ENCODE measurements around the gene S100Z. TPM values are rescaled to one million over a fixed set of nuclear protein-coding genes. Genes with fewer than 3 reads are reported as not detected.

The S100Z gene
- total and polyA plus RNA-seq, 8 donors = 0.08 to 0.89 TPM; not detected in 6

DNA sequence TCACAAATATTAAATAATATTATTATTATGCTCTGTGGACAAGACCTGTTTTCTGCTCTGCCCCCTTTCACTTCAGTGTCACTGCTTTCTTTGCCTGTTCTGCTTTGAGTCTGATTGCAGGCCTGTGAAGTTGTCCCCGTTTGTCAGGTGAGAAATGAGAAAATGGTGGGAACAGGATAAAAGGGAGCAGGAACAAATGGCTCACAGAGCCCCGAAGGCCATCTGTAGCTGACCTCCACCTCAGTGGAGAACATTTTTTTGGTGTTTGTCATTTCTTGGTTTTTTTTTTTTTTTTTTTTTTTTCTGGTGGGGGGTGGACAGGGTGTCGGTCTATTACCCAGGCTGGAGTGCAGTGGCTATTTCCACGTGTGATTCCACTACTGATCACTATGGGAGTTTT lies 13.2 kb upstream of the S100Z start:
- Histone ChIP-seq H3K27me3 (no peaks in the 10 kb centered on the region), H3K27ac (no peak overlapping the region), H3K36me3 (peaks cover 4 to 28% (median 23%) of the 10 kb centered on the region in 4 donors), H3K9me3 (no peaks in the 10 kb centered on the region), H3K4me1 (peaks cover 0 to 15% (median 2%) of the 10 kb centered on the region in 4 donors), H3K4me3 (no peak overlapping the region)
- intact Hi-C loops (cut with DNase I; ENCODE audit: low total_unique reads) = no loop called here
- DNase-seq = no peak
- 80 to 89% (median 83%) methylated on average over 4 of the region's 4 CpGs for WGBS, 5 donors
- TF ChIP-seq POLR2A (IDR thresholded peaks at IDR 0.05) (no peak), POLR2AphosphoS5 (IDR thresholded peaks at IDR 0.05) (no peak)

DNA sequence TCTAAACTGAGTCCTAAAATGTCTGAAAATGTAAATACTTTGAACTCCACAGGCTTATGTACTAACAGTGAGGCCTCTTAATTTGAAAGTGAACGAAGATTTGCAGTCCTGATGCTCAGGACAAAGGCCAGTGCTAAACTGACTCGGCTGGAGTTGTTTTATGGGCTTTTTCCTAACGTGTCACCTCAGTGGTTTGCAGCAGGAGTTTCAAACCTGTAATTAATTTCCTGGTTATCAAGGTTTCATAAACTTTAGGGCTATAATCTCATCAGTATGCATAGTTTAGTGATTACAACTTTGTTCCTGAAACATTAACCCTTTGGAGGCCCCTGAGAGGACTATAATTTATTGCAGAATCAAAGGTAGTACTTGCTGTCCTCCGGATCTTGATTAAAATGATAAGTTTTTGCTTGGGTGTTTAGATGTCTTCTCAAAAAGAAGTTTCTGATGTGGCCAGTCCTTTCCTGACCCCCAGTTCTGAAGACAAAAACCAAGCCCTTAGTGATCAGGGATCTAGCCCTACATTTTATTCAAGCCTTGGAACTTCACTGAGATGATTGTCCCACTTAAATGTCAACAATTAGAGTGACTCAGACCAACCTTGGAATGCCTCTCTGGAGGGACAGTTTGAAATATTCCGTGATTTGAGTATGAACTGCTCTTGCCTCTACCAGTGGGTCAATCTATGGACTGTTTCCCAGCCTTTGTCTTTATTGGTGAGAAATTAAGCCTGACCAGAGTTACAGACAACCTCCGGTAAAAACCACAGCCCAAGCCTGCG lies 11.1 kb upstream of the S100Z start:
- Histone ChIP-seq H3K36me3 (peaks cover 0 to 16% (median 11%) of the 10 kb centered on the region in 4 donors), H3K27ac (peak overlapping the region in 1 of 5 donors; percentile 11), H3K9me3 (no peaks in the 10 kb centered on the region), H3K4me3 (no peak overlapping the region), H3K27me3 (no peaks in the 10 kb centered on the region), H3K4me1 (peaks cover 0 to 15% (median 2%) of the 10 kb centered on the region in 4 donors)
- TF ChIP-seq POLR2AphosphoS5 (IDR thresholded peaks at IDR 0.05) (no peak), EP300 (IDR thresholded peaks at IDR 0.05) (no peak), POLR2A (IDR thresholded peaks at IDR 0.05) (no peak)
- TF ChIP-seq, protein P1, sequence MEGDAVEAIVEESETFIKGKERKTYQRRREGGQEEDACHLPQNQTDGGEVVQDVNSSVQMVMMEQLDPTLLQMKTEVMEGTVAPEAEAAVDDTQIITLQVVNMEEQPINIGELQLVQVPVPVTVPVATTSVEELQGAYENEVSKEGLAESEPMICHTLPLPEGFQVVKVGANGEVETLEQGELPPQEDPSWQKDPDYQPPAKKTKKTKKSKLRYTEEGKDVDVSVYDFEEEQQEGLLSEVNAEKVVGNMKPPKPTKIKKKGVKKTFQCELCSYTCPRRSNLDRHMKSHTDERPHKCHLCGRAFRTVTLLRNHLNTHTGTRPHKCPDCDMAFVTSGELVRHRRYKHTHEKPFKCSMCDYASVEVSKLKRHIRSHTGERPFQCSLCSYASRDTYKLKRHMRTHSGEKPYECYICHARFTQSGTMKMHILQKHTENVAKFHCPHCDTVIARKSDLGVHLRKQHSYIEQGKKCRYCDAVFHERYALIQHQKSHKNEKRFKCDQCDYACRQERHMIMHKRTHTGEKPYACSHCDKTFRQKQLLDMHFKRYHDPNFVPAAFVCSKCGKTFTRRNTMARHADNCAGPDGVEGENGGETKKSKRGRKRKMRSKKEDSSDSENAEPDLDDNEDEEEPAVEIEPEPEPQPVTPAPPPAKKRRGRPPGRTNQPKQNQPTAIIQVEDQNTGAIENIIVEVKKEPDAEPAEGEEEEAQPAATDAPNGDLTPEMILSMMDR (IDR thresholded peaks at IDR 0.05) = no peak
- intact Hi-C loops (cut with DNase I; ENCODE audit: low total_unique reads) = no loop called here
- DNase-seq = peak in 1 of 2 donors; percentile 56
- 40 to 49% (median 46%) methylated on average over 7 of the region's 7 CpGs for WGBS, 5 donors

DNA sequence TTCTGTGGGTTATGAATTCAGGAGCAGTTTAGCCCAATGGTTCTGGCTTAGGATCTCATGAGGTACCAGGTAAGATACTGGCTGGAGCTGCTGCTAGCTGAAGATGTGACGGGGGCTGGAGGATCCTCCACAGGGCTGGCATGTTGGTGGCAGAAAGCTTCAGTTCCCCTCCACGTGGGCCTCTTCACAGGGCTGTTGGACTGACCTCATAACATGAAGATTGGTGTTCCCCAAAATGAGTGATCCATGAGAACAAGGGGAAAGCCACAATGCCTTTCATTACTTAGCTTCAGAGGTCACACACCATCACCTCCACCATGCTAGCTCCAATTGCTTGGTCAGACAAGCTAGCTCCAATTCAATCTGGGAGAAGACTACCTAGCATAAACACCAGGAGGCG lies 8.5 kb upstream of the S100Z start:
- Histone ChIP-seq H3K27ac (no peak overlapping the region), H3K27me3 (no peaks in the 10 kb centered on the region), H3K4me1 (peaks cover 0 to 15% (median 2%) of the 10 kb centered on the region in 4 donors), H3K4me3 (no peak overlapping the region), H3K9me3 (no peaks in the 10 kb centered on the region), H3K36me3 (no peaks in the 10 kb centered on the region)
- no peak for DNase-seq
- intact Hi-C loops (cut with DNase I; ENCODE audit: low total_unique reads) = no loop called here
- TF ChIP-seq POLR2A (IDR thresholded peaks at IDR 0.05) (no peak), EP300 (IDR thresholded peaks at IDR 0.05) (no peak), POLR2AphosphoS5 (IDR thresholded peaks at IDR 0.05) (no peak)
- TF ChIP-seq, protein P1 (IDR thresholded peaks at IDR 0.05) = no peak
- 72 to 89% (median 80%) methylated on average over 3 of the region's 3 CpGs for whole genome bisulfite sequencing, 5 donors

DNA sequence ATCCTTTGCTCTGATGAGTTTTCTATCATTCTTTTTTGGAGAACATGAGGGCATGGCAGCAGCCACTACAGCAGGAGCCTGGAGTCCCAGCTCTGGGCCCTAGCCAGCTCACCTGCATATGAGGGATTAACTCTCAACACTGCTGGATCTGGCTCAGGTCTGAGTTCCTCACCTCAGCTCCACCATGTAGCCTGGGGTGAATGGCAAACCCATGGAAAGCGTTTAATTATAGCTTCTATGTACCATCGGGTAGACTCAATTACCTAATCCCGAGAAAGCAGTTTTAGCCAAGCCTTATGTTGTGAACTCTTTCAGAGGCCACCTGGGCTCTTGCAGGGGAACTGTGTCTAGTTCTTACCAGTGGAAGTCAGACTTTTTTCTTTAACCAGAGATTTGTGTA lies 3.9 kb upstream of the S100Z start:
- TF ChIP-seq POLR2A (IDR thresholded peaks at IDR 0.05) (no peak), POLR2AphosphoS5 (IDR thresholded peaks at IDR 0.05) (no peak), EP300 (IDR thresholded peaks at IDR 0.05) (no peak)
- TF ChIP-seq, protein P1 (IDR thresholded peaks at IDR 0.05) = no peak
- Histone ChIP-seq H3K27me3 (no peaks in the 10 kb centered on the region), H3K4me1 (peaks cover 0 to 2% (median 0%) of the 10 kb centered on the region in 4 donors), H3K4me3 (no peak overlapping the region), H3K9me3 (no peaks in the 10 kb centered on the region), H3K36me3 (no peaks in the 10 kb centered on the region), H3K27ac (no peak overlapping the region)
- 86 to 95% (median 92%) methylated on average over 3 of the region's 3 CpGs for WGBS, 5 donors
- DNase-seq = no peak
- intact Hi-C loops (cut with DNase I; ENCODE audit: low total_unique reads) = no loop called here

Data from stomach (tissue), 9 donors.